ENCODE measurements around the gene HDGFL2.
"Not testable (repeated sequence)": the region's sequence is repeated elsewhere in the genome, so short reads cannot be mapped to it uniquely, and the experiment has no call there.

The HDGFL2 gene

DNA sequence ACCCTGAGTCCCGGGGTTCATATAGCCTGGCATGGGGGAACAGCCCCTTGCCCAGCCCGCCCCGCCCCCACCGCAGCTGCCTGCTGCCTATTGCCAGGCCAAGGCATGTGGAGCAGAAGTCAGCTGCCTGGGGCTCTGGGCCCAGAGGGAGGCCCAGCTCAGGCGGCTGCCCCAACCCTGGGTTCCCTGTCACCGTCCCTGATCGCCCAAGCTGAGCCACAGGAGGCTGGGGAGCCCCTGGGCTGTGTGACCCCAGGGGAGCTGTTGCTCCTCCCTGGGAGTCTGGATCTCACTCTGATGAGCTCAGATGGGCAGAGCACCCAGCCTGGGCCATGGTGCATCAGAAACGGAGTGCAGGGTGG is 44.8 kb downstream of the HDGFL2 start:
- no peak for DNase-seq

DNA sequence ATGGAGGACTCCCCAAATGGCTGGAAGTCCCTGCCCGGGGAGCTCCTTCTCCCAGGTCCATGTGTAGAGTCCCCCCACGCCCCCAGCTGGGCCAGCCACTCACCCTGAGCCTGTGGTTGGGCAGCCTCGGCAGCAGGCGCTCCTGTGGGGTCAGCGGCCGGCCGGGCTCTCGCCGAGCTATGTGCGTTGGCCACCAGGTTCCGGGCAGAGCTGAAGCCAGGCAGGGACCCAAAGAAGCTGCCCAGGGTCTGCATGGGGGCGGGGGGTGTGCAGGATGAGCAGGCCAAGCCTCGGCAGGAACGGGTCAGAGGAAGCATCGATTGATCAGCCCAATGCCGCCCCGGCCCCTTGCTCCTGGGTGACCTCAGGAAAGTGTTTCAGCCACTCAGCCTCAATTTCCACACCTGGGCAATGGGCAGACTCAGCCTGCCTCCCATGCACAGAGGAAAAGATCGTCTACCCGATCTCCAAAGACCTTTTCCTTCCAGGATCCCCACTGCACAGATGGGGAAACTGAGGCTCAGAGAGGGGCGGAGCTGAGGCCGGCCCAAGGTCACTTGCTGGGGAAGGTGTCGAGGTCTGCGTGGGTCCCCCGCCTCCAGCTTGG is 45.5 kb downstream of the HDGFL2 start:
- DNase-seq: no peak

DNA sequence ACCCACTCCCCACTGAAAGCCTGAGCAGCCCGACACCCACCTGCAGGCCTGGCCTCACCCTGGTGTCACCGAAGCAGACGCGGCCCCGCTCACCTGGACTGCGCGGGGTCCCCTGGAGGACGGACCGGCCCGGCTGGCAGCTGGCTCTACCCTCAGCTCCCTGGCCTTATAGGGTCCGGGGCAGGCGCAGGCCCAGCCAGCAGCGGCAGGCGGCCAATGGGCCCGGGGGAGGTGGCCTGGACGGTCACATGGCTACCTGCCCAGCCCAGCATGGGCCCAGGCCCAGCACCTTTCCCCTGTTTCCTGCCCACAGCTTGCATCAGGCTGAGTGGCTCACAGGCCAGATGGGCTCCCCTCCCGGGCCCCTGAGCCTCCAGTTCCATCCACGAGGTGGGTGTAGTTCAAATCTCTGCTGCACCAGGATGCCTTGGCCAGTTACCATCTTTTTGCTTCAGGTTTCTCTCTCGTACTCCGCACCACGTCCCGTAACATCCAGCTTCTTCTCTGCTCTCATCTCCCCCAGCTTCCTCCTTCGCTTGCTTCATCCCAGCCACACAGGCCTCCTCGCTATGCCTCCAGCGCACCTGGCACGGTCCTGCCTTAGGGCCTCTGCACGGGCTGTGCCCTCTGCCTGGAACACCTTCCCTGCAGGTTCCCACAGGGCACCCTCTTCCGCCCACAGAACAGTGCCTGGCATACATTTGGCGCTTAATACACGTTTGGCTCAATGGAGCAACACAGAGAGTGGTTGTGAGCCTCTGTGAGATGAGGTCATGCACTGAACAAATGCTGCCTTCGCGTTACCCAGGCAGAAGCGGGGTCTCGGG is 46.5 kb downstream of the HDGFL2 start, which contains the start of gene PLIN4:
PLIN4 (minus strand) TSS at position 142 of the 827 bp plus-strand sequence. CDS start 214 bp downstream, outside the sequence.
- no peak for DNase-seq

DNA sequence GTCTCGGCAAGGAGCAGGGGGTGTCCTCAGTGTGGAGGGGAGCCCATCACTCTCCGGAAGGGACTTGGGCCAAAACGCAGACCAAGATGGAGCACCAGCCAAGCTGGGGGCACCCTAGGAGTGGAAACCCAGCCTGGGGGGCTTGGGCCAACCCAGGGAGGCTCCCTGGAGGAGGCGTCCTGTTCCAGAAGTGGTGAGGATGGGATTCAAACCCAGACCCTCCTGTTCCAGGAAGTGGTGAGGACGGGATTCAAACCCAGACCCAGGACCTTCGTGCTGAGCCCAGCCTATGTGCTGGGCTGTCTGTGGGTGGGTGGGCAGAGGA is 47.0 kb downstream of the HDGFL2 start:
- DNase-seq: no peak

DNA sequence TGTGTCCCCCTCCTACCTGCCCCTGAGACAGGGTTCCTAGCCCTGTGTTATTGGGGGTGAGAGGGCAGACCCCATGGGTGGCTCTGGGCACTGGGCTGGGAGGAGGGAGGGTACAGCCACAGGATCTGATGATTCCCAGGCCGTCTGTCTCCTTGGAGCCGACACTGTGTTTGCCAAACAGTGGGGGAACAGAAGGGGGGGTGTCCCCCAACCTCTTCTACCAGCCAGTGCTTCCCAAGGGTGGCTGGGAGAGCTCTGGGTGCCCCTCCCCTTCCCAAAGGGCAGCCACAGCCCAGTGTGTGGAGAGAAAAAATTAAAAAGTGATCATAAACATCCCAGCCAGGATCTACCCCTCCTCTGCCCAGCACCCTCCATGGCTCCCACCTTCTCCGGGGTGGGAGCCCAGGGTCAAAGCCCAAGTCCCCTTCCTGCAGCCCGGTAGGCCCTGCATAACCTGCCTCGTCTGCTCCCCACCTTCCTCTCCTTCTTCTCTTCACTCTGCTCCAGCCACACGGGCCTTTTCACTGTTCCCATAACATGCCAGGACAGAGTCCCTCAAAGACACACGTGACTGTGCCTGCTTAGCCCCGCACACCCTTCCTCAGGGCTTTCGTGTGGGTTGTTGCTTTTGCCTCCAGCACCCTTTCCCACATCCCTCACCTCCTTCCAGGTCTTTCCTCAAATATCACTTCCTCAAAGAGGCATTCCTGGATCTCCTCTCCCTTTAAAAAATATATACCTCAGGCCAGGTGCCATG is 47.6 kb downstream of the HDGFL2 start:
- no peak for DNase-seq

DNA sequence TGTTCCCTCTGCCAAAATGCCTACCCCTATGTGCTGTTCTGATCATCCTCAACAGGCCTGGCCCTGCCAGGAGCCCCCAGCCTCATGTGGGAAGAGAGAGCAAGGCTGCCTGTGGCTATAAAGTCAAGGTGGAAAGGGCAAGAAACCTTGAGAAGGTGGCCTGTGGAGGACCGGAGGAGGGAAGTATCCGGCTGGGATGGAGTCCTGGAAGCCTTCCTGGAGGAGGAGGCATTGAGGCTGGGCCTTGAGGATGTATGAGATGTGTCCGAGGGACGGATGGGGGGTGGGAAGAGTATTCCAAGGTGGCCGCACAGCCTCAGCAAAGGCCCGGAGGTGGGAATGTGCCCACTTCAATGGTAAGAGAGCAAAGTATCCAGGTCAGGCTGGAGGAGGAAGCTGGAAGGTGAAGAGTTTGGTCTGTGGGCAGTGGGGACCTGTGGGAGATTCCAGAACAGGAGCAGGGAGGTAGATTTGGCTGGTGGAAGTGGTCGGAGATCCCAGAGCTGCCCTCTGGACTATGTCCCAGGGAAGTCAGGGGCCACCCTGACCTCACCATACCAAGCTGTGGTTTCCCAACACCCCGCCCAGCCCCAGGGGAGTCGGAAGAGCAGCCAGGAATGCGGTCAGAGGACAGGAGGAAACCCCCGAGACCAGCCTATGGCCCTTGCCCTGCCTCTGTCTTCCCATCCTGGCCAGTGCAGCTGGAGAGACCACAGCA is 49.2 kb downstream of the HDGFL2 start:
- no peak for DNase-seq

DNA sequence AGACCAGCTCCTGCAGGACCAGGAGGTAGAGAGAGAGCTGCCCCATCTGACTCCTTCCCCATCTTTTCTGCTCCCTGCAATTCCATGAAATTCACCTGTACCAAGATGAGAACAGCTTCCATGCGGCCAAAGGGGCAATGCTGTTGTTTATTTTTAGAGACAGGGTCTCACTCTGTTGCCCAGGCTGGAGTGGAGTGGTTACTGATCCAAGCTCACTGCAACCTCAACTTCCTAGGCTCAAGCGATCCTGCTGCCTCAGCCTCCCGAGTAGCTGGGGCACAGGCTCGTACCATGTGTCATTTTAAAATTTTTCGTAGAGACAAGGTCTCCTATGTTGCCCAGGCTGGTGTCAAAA is 49.8 kb downstream of the HDGFL2 start:
- DNase-seq: no peak

DNA sequence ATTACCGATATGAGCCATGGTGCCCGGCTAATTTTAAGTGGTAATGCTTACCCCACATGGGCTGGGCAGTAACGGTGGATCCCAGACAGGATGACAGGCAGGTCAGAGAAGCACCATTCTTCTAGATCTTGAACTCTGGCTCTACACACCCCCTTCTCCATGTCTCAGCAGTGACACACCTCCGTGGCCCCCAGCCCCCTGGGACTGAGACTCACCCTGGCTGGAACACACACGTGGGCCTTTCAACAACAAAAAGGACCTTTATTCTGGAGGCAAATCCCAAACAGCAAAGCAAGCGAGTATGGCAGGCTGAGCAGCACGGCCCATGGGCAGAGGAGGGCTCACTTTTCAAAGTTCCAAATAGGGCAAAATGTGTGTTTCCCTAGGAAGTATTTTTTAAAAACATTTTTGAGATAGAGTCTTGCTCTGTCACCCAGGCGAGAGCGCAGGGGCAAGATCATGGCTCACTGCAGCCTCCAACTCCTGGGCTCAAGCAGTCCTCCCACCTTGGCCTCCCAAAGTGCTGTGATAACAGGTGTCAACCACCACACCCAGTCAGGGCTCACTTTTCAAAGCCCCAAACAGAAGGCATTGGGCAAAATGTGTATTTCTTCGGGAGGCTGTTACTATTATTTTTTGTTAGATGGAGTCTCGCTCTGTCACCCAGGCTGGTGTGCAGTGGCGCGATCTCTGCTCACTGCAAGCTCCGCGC is 50.4 kb downstream of the HDGFL2 start:
- DNase-seq: no peak

DNA sequence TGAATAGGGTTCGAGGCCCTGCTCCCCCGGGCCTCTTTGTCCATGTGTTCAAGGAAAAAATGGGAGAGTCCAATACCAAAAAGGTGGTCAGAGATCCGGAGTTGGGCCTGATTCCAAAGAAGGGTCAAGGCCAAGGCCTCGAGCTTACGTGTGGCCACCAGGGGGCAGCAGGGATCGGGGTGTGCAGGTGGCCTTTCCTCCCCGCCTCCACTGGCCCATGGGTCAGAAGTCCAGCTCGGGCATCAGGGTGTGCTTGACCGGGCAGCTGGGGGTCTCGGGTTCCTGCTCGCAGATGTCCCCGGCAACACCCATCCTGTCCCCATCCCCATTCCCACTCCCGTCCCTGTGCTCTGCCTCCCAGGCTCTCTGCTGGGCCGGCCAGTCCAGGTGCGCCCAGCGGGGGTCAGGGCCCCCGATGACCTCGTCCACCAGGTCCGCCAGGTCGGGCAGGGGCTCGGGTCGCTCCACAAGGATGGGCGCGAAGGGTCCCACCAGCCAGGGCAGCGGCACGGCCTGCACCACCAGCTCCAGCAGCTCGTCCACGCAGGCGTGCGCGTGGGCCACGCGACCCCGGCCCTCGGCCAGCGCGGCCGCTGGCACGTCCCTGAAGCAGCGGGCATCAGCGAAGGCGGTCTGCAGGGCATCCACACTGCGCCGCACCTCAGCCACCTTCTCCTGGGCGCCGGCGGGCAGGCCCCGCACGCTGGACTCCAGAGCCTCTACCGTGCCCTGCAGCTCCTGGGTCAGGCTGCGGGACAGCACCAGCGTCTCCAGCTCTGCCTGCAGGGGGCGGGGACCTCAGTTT is 51.4 kb downstream of the HDGFL2 start:
- DNase-seq: peak; percentile 31

DNA sequence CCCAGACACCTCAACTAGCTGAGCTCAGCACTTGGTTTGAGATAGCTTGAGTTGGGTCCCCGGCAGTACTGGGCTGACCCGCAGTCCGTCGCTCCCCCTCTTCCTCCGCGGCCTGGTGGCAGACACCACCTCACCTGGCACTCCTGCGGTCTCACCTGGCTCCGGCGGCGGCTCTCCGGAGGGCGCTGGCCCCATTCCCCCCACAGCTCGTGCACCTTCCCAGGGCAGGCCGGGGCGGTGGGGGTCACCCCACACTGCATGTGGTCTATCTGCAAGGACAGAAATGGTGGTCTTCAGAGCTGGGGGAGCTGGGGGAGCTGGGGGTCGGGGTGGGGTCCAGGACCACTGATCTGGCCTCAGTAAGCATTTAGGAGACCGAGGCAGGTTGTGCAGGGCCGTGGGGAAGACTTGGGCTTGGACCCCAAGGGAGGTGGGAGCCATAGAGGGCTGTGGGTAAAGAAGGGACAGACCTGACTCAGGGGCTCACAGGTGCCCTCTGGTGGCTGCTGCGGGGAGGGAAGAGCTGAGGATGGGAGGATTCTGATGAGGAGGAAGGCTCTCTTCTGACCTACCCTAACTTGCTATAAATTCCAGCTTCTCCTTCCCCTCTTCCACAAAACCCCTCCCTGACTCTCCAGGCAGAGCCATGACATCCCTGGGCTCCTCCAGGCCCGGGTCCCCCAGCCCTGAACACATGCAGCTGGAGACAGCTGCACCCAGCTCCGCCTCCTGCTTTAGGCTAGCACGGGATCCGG is 52.9 kb downstream of the HDGFL2 start:
- DNase-seq: peak; percentile 73

DNA sequence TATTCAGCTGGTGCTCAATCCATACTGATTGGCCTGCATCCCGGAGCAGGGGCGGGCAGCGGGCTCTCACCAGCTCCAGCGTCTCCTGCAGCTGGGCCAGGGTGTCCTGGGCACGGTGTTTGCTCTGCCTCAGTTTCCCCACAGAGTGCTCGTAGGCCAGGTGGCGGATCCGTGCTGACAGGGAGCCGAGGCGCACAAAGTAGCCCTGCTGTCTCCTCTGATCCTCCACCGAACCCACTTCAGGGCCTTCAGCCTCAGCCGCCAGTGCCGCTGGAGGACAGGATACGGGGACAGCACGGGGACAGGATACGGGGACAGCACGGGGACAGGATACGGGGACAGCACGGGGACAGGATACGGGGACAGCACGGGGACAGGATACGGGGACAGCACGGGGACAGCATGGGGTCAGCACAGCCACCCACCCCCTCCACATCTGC is 53.5 kb downstream of the HDGFL2 start:
- no peak for DNase-seq

DNA sequence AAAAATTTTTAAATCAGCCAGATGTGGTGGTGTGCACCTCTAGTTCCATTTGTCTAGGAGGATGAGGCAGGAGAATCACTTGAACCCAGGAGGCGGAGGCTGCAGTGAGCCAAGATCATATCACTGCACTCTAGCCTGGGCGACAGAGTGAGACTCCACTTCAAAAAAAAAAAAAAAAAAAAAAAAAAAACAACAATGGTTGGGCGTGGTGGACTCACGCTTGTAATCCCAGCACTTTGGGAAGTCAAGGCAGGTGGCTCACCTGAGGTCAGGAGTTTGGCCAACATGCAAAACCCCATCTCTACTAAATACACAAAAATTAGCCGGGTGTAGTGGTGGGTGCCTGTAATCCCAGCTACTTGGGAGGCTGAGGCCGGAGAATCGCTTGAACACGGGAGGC is 55.3 kb downstream of the HDGFL2 start:
- DNase-seq: not testable (repeated sequence)

DNA sequence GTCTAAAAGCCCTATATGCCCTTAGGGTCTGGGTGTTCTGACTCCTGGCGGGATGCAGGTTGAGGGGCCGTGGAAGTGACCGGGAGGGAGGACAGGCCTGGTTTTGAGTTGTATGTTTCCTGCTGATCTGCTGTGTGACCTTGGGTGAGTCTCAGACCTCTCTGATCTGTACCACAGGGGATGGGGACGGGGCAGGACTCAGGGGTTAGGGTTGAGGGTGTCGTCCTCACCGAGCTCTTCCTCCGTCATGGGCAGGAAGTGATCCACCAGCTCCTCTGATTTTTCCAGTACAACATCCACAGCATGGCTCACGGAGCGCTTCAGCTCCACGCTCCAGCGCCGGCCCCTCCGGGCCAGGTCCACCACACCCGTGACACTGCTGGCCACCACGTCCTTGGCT is 56.7 kb downstream of the HDGFL2 start:
- DNase-seq: no peak

DNA sequence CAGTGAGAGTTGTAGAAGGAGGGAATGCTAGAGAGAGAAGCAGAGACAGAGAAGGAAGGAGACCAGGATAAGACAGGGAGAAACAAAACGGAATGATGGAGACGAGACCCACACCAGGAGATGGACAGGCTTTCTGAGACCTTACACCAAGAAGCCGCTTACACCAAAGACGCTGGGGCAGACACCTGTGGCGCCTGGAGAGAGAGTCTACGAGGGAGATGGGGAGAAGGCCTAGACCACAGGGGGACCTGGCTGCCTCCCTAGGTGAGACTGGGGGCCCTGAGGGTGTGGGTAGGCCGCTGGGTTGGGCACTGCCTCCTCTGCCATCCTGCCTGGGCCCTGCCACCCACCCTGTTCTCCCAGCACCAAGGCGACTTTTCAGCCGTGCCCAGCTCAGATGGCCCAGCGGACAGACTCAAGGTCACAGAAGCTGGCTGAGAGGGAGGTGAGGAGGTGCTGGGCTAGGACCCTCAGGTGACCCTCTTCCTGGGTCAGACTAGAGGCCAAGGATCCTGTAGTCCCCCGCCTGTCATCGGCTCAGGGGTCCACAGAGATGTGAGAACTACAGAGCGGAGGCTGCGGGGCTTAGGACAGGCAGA is 57.9 kb downstream of the HDGFL2 start:
- no peak for DNase-seq

DNA sequence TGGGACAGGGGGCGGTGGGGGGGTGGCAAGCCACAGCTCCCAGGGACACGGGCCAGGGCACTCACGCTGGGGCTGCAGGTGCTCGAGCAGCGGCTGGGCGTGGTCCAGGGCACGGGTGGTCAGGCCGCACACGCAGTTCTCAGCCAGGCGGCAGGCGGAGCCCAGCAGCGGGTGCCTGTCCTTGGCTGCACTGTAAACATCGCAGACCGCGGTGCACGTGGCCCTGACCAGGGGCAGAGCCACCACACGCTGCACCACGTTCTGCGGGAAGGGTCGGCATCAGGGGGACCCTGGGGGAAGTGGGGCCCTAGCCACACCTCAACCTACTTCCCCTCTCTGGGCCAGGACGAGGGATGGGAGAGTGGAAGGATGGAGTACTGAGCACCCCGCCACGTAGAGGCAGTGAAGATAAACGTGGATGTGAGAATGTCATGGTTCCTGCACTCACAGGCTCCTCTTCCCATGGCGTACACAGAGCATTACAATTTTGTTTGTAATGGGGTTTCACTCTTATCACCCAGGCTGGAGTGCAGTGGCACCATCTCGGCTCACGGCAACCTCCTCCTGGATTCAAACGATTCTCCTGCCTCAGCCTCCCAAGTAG is 59.6 kb downstream of the HDGFL2 start:
- DNase-seq: no peak

DNA sequence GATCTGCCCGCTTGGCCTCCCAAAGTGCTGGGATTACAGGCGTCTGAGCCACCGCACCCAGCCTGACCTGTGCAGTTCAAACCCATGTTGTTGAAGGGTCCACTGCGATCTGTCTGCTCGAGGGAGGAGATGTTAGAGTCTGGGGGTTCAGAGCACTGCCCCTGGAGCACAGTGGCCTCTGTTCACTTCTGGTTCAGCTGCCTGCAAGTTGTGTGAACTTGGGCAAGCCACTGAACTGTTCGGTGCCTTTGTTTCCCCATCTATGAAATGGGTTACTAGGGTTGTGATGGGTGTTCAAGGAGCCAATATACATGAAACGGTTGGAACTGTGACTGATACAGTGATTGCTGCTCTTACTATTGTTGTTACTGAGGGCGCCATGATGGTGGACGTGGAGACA is 61.2 kb downstream of the HDGFL2 start:
- DNase-seq: no peak

DNA sequence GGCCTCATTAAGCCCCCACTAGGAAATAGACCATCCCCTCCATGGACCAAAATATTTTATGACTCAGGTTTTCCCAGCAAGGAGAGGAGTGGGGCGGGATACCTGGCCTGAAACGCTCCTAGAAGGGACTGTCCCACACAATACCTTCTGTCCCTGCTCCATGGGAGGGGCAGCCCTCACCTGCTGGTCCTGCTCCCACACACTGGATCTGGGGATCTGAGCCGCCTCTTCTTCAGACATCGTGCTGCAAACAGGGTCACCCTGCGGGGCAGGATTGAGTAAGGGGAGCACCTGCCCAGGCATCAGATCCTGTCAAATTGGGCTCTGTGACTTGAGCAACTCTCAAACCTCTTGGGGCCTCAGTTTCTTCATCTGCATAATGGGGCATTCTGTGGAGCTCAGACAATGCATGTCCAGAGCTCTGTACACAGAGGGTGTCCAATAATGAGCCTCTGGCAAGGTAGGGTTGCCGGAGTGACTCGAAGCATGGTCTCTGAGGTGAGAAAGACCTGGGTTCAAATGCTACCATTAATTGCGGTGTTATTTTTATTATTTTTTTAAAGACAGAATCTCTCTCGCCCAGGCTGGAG is 61.8 kb downstream of the HDGFL2 start:
- DNase-seq: no peak

DNA sequence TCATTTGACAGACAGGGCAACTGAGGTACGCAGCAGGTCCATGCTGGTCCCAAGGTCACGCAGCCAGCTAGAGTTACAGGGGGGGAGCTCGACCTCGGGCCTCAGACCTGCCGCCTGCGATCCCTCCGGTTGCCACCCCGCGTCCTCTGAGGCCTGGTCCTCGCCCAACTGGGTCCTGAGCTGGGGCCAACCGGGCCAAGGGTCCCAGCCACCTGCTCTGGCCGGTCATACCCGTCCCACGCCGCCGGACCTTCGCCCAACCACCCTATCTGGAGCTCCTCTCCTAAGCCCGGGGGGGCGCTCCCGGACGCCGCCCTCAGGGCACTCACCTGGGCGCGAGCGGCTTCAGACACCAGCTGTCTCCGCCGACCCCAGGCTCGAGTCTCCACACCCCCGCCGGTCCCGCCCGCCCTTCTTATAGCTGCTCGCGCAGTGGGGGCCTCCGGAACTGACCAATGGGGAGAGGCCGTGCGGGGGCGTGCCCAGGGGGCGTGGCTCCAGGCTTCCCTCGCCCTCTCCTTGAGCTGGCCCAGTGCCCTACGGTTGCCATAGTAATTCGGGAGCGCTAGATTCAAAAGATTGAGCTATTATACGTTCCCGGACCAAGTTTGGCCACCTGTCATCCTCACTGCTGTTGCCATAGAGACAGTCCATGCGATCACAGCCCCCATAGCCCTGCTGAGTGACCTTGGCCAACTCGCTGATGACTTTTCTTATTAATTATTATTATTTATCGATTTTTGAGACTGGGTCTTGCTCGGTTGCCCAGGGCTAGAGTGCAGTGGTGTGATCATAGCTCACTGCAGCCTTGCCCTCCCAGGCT is 63.0 kb downstream of the HDGFL2 start, which contains the start of gene PLIN5:
PLIN5 (minus strand) TSS at position 389 of the 823 bp plus-strand sequence. CDS start 1,150 bp downstream, outside the sequence.
- DNase-seq: peak; percentile 40

DNA sequence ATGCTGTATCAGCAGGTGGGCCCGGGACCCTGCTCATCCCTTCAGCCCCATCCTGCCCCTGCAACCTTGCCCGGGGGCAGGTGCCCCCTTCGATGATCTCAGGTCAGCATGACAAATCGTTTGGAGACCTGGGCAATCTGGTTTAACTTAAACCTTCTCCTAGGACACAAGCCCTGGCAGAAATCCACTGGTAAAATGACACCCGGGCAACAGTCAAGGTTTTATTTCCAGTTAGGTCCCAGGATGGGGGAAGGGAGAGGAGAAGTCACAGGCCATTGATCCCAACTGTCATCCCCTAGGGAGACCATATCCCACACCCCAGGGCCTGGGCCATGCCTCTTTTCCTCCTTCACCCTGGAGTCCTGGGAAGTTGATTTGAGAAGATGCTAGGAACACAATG is 64.7 kb downstream of the HDGFL2 start:
- DNase-seq: no peak

Data from activated CD4-positive, alpha-beta T cell treated with anti-CD3 and anti-CD28 coated beads, Interleukin-10, Interleukin-2, amounts not matched to agents 100 ng/mL and 50 ng/mL, durations not matched to agents 16 hours and 8 hours (primary cell).